HepG2 (cell line): ENCODE results near the gene ATP6V0D1. TPM values are rescaled to one million over a fixed set of nuclear protein-coding genes. Genes with fewer than 3 reads are reported as not detected.

Source experiments
- ARID4A ChIP-seq: sonication (generic); formaldehyde crosslinking; IDR thresholded peaks from 2 replicates; pipeline ENCODE4 v1.5.0; 2020; ENCODE audit warnings: mild to moderate bottlenecking, missing genetic modification reagents, borderline replicate concordance
- GLMP ChIP-seq: sonication (generic); formaldehyde crosslinking; IDR thresholded peaks from 2 replicates; pipeline ENCODE4 v1.9.0; 2021; ENCODE audit warnings: missing genetic modification reagents, mild to moderate bottlenecking, borderline replicate concordance
- JUNB ChIP-seq: sonication (generic); formaldehyde crosslinking; IDR thresholded peaks from 2 replicates; pipeline ENCODE4 v1.8.0; 2022; ENCODE audit warnings: missing genetic modification reagents, mild to moderate bottlenecking, borderline replicate concordance
- NFE2L2 ChIP-seq: fragments of 150-350 bp; IDR thresholded peaks from 2 replicates; pipeline ENCODE4 v1.6.1; 2014; ENCODE audit warnings: low read length
- NFIC ChIP-seq: IDR thresholded peaks from 2 replicates; pipeline ENCODE4 v1.6.1; 2012; ENCODE audit warnings: mild to moderate bottlenecking, low read length, inconsistent platforms
- SIN3A ChIP-seq: IDR thresholded peaks from 2 replicates; pipeline ENCODE4 v1.6.1; 2011; ENCODE audit warnings: low read depth, mild to moderate bottlenecking, control low read depth, low read length, borderline replicate concordance
- SMYD3 ChIP-seq: sonication (generic); formaldehyde crosslinking; IDR thresholded peaks from 2 replicates; pipeline ENCODE4 v1.8.1; 2023; ENCODE audit warnings: mild to moderate bottlenecking, missing genetic modification reagents
- SSRP1 ChIP-seq: IDR thresholded peaks from 2 replicates; pipeline ENCODE4 v1.6.1; 2016; ENCODE audit warnings: control low read depth
- THAP8 ChIP-seq: sonication (generic); formaldehyde crosslinking; IDR thresholded peaks from 2 replicates; pipeline ENCODE4 v1.5.1; 2020; ENCODE audit warnings: missing genetic modification reagents, mild to moderate bottlenecking, borderline replicate concordance
- ZBTB39 ChIP-seq: sonication (generic); formaldehyde crosslinking; IDR thresholded peaks from 2 replicates; pipeline ENCODE4 v1.5.0; 2020; ENCODE audit warnings: missing genetic modification reagents
- ZKSCAN1 ChIP-seq: fragments of 150-350 bp; IDR thresholded peaks from 2 replicates; pipeline ENCODE4 v1.6.1; 2014; ENCODE audit warnings: low read length
- ZNF251 ChIP-seq: sonication (generic); formaldehyde crosslinking; IDR thresholded peaks from 2 replicates; pipeline ENCODE4 v1.9.0; 2021; ENCODE audit warnings: mild to moderate bottlenecking, missing genetic modification reagents
- ZNF333 ChIP-seq: sonication (generic); formaldehyde crosslinking; IDR thresholded peaks from 2 replicates; pipeline ENCODE4 v1.4.0; 2020; ENCODE audit warnings: mild to moderate bottlenecking, missing genetic modification reagents, borderline replicate concordance
- ZNF460 ChIP-seq: sonication (generic); formaldehyde crosslinking; IDR thresholded peaks from 2 replicates; pipeline ENCODE4 v1.5.1; 2020; ENCODE audit warnings: missing genetic modification reagents, mild to moderate bottlenecking, borderline replicate concordance
- ZNF468 ChIP-seq: sonication (generic); formaldehyde crosslinking; IDR thresholded peaks from 2 replicates; pipeline ENCODE4 v1.8.0; 2022; ENCODE audit warnings: mild to moderate bottlenecking, moderate library complexity, missing genetic modification reagents
- ZNF609 ChIP-seq: sonication (generic); formaldehyde crosslinking; IDR thresholded peaks from 2 replicates; pipeline ENCODE4 v1.4.0; 2020; ENCODE audit warnings: mild to moderate bottlenecking, missing genetic modification reagents, borderline replicate concordance
- ZNF652 ChIP-seq: IDR thresholded peaks from 2 replicates; pipeline ENCODE4 v1.6.1; 2016; ENCODE audit warnings: low read depth, borderline replicate concordance
- polyA plus RNA-seq, 8 experiments: library from polyadenylated mRNA; depleted of rRNA in 3 of 8; stranded (reverse) in 7 of 8; unstranded in 1 of 8; fragments of >200 nt; fragmentation: Illumina TruSeq in 4 of 8; extraction: Trizol in 4 of 8; gene quantifications; 2 replicates each; pipeline versions ENCODE4 v1.2.1 to v1.2.3, GENCODE V29; 2011 to 2016; ENCODE audit warnings: low read depth in 4 of 8, missing spikeins in 1 of 8, mixed read lengths in 1 of 8; ENCODE audit not compliant: insufficient read depth in 1 of 8
- total RNA-seq, 5 experiments: library from RNA; depleted of rRNA; stranded (reverse); fragments of >200 nt; fragmentation: Illumina TruSeq; extraction: Trizol; gene quantifications; 2 replicates each; pipeline ENCODE4 v1.2.3, GENCODE V29; 2016; ENCODE audit warnings: low read depth in 1 of 5

The ATP6V0D1 gene
- total and polyA plus RNA-seq, 2 of the 13 experiments (the other 11 are each of a cell fraction or from before 2014, with no cell fraction given): 51.1 to 61.3 TPM

GRCh38 chr16:67430504-67430976 is 50.4 kb downstream of the ATP6V0D1 start (continued):
- TF ChIP-seq ZNF609 (CRISPR knock-in tag): peak; percentile 31; the same call in 1 of the 2 replicates
- TF ChIP-seq ZNF460 (CRISPR knock-in tag): no peak
- TF ChIP-seq ARID4A: peak; percentile 73
- TF ChIP-seq SSRP1 (CRISPR knock-in tag): peak; percentile 59; the same call in 1 of the 2 replicates
- peak; percentile 49; the same call in 1 of the 2 replicates for TF ChIP-seq ZNF333 (CRISPR knock-in tag)
- no peak for TF ChIP-seq SMYD3
- TF ChIP-seq ZNF251 (CRISPR knock-in tag): peak; percentile 95; the same call in 1 of the 2 replicates
- TF ChIP-seq NFE2L2: no peak
- TF ChIP-seq NFIC: no peak
- TF ChIP-seq SIN3A: peak; percentile 60; the same call in 1 of the 2 replicates
- peak; percentile 82; the same call in 1 of the 2 replicates for TF ChIP-seq THAP8 (CRISPR knock-in tag)
- TF ChIP-seq ZBTB39 (CRISPR knock-in tag): no peak; the same call in 1 of the 2 replicates
- peak; percentile 85; the same call in 1 of the 2 replicates for TF ChIP-seq ZNF468 (CRISPR knock-in tag)
- TF ChIP-seq ZNF652 (CRISPR knock-in tag): no peak
- TF ChIP-seq ZKSCAN1: no peak
- no peak for TF ChIP-seq GLMP
- no peak for TF ChIP-seq JUNB (CRISPR knock-in tag)
